Upper lobe of right lung (tissue), 1 donor: ENCODE results near the gene ITSN2. TPM values are rescaled to one million over a fixed set of nuclear protein-coding genes. Genes with fewer than 3 reads are reported as not detected.

Source experiments
- ATAC-seq: fragments of 200-7000 bp; cut with Tn5 transposase; one replicate; pipeline ENCODE4 v1.9.1; 2020; ENCODE audit warnings: mild to moderate bottlenecking, moderate library complexity
- DNase-seq: peaks from one replicate; pipeline ENCODE4 v3.0.0-alpha.2; 2020
- H3K27ac ChIP-seq: fragments of 200-600 bp; one replicate; pipeline ENCODE4 v1.8.0; 2022
- H3K27me3 ChIP-seq: fragments of 200-600 bp; one replicate; pipeline ENCODE4 v1.8.0; 2022; ENCODE audit warnings: mild to moderate bottlenecking
- H3K36me3 ChIP-seq: fragments of 200-600 bp; one replicate; pipeline ENCODE4 v1.8.0; 2022
- H3K4me1 ChIP-seq: fragments of 200-600 bp; one replicate; pipeline ENCODE4 v1.8.0; 2022
- H3K4me3 ChIP-seq: fragments of 200-600 bp; one replicate; pipeline ENCODE4 v1.8.0; 2022; ENCODE audit warnings: mild to moderate bottlenecking
- H3K9me3 ChIP-seq: fragments of 200-600 bp; one replicate; pipeline ENCODE4 v1.8.0; 2022
- CTCF ChIP-seq: fragments of 200-600 bp; IDR thresholded peaks from one replicate; pipeline ENCODE4 v1.8.0; 2022; ENCODE audit warnings: antibody characterized with exemption
- intact Hi-C: fragments of 100-400 bp; cut with DNase I; formaldehyde crosslinking; loops from one replicate; pipeline ENCODE4 v1.11.0; 2022
- total RNA-seq: library from RNA; stranded (reverse); fragmentation: NEBNext Ultra II Directional; extraction: Animal tissue kit (Norgen Biotek cat#: 25700); gene quantifications from one replicate; pipeline ENCODE4 v1.2.1, GENCODE V29; 2021
- donor health status: DM: no; HTN: yes; CAD: no; lungs with severe emphysema.

The ITSN2 gene
- total RNA-seq, 1 donor from 2014 or later = 104 TPM

- intact Hi-C loops = no loop called here
- H3K4me1 ChIP-seq = no peaks in the 10 kb centered on the region
- no peak for TF ChIP-seq CTCF
- H3K36me3 ChIP-seq = peaks cover 14% of the 10 kb centered on the region
- DNase-seq (no peak), ATAC-seq (no peak)
- no peaks in the 10 kb centered on the region for H3K27me3 ChIP-seq
- H3K4me3 ChIP-seq = no peak overlapping the region
- H3K9me3 ChIP-seq = no peaks in the 10 kb centered on the region
- no peak overlapping the region for H3K27ac ChIP-seq
Measured at GRCh38 chr2:24231461-24231881, 128.9 kb downstream of the ITSN2 start.

DNA sequence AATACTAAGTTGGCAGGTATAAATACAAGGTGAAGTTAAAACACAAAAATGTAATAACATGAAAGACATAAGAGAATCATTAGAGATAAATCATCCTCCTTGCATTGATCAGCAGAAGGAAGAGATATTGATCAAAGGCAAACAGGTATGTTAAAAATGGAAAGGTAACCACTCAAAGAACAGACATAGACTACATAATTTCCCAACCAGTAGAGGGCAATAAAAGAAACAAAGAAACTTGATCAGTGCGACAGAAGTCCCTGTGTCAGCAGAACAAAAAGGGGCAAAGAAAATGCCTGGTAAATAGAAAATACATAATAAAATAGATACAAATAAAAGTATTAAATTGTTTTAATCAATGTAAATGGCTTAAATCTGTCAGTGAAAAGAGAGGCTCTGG lies 131.9 kb downstream of the ITSN2 start:
- TF ChIP-seq CTCF = peak; percentile 50
- Histone ChIP-seq H3K4me3 (no peak overlapping the region), H3K4me1 (no peaks in the 10 kb centered on the region), H3K27me3 (no peaks in the 10 kb centered on the region), H3K9me3 (no peaks in the 10 kb centered on the region), H3K27ac (no peak overlapping the region), H3K36me3 (peaks cover 32% of the 10 kb centered on the region)
- ATAC-seq (peak; percentile 48), DNase-seq (no peak)
- intact Hi-C loops = no loop called here

- Histone ChIP-seq H3K4me1 (no peaks in the 10 kb centered on the region), H3K9me3 (no peaks in the 10 kb centered on the region), H3K27me3 (no peaks in the 10 kb centered on the region), H3K36me3 (peaks cover 31% of the 10 kb centered on the region), H3K27ac (no peak overlapping the region), H3K4me3 (no peak overlapping the region)
- DNase-seq (no peak), ATAC-seq (no peak)
- intact Hi-C loops = no loop called here
- no peak for TF ChIP-seq CTCF
Measured at GRCh38 chr2:24225499-24226242, 134.7 kb downstream of the ITSN2 start.

DNA sequence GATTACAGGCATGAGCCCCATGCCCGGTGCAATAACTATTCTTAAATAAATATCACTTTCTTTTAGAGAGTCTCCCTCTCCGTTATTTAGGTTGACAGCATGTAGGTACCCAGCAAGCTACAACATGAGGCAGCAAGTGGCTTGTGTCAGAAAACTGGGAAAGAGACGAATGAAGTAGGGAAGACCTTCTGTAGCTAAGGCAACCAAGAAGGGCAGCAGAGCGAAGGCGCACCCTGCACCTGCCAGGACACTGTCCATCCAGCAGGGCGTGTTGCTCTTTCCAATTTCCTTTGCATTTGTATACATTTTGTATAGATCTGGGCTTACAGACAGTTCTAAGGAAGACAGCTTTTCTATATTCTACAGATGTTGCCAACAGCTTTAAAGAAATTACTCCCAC lies 137.4 kb downstream of the ITSN2 start:
- no peak overlapping the region for H3K4me3 ChIP-seq
- H3K27me3 ChIP-seq = no peaks in the 10 kb centered on the region
- H3K27ac ChIP-seq = no peak overlapping the region
- H3K9me3 ChIP-seq = no peaks in the 10 kb centered on the region
- TF ChIP-seq CTCF = no peak
- H3K36me3 ChIP-seq = peaks cover 57% of the 10 kb centered on the region
- no peaks in the 10 kb centered on the region for H3K4me1 ChIP-seq
- no peak for DNase-seq
- no peak for ATAC-seq
- intact Hi-C loops = no loop called here

DNA sequence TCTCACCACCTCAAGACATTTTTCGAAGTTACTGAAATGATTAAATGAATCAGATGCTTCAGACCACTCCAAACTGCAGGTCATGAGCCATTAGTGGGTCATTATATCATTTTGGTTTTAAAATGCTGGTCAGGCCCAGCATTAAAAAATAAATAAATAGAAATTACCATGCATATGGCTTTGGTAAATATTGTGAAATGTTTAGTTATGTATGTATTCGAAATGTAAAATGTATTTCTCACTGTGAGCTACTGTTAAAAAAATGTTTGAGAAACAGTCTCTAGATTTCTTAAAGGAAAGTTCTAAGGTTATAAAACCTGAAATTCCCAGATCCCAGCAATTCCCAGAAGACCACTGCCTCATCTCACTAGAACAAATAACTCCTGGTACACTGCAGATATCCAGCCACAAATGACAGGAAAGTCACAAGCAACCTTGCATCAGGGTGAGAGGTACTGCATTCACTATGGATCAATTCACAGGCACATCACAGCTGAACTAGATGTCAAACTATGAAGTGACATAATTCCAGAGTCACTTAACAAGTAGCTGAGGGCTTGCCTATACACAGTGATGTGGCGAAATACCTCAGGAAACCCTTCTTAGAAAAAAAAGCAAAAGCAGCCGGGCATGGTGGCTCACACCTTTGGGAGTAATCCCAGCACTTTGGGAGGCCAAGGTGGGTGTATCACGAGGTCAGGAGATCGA lies 138.8 kb downstream of the ITSN2 start:
- Histone ChIP-seq H3K4me1 (no peaks in the 10 kb centered on the region), H3K36me3 (peaks cover 71% of the 10 kb centered on the region), H3K27me3 (no peaks in the 10 kb centered on the region), H3K27ac (no peak overlapping the region), H3K9me3 (no peaks in the 10 kb centered on the region), H3K4me3 (no peak overlapping the region)
- intact Hi-C loops = no loop called here
- ATAC-seq (no peak), DNase-seq (no peak)
- TF ChIP-seq CTCF = no peak
